ENCODE data around the gene AGAP1. TPM values are rescaled to one million over a fixed set of nuclear protein-coding genes. Genes with fewer than 3 reads are reported as not detected.

The AGAP1 gene
- polyA plus RNA-seq, 1 donor: 31.5 TPM

DNA sequence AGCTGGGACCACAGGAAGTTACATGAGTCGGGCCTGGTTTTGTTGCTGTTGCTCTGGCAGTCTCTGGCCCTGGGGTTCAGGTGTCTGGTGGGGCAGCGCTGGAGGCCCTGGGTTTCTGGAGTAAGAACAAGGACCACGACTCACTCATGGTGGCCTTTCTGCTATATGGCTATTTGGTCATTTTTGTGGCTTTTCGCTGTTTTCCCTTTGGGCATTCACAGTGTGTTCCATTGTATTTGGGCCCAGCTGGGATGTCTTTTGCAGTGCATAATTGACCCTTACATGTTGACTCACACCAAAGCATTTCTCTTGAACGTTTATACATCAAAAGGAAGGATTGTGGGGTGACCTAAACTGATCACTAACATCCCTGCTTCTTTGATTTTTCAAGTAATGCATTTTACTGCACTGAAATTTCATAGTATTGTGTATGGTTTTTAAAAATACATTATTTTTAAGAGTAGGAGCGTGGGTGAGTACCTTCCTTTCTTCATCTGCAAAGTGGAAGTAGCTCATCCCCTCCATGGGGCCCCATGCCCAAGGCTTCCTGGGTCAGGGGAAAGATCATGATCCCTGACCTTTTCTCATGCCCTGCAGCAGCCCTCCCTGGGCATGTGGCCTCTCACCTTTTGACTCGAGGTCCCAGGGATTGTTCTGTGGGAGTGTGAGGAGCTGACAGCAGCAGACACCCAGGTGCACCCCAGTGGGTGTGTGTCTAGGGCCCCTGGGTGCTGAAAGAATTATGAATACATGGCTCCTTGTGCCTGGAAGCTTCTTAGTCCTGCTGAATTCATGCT, 225.5 kb downstream of the AGAP1 start:
- DNase-seq: no peak

- no peak for DNase-seq
These were observed 227.8 kb downstream of the AGAP1 start for GRCh38 chr2:235721625-235722024.

- DNase-seq: no peak
These were observed 229.0 kb downstream of the AGAP1 start for GRCh38 chr2:235722869-235723268.

DNA sequence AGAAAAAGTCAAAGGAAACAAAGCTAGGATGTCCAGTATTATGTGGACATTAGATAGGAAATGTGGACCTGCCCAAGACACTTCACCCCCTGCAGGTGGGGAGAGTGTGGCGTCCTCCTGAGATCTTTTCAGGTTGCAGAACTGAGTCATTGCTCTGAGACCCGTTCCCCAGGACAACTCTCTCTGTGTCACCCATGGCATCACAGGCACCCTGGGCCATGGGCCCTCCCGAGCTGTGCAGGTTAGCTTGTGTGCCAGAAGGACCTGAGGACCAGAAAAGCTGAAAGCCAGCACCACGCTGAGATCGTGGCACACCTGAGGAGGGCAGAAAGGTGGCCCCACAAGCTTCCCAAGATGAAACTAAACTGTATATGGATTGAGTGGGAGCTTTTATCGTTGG, 229.5 kb downstream of the AGAP1 start:
- no peak for DNase-seq

DNA sequence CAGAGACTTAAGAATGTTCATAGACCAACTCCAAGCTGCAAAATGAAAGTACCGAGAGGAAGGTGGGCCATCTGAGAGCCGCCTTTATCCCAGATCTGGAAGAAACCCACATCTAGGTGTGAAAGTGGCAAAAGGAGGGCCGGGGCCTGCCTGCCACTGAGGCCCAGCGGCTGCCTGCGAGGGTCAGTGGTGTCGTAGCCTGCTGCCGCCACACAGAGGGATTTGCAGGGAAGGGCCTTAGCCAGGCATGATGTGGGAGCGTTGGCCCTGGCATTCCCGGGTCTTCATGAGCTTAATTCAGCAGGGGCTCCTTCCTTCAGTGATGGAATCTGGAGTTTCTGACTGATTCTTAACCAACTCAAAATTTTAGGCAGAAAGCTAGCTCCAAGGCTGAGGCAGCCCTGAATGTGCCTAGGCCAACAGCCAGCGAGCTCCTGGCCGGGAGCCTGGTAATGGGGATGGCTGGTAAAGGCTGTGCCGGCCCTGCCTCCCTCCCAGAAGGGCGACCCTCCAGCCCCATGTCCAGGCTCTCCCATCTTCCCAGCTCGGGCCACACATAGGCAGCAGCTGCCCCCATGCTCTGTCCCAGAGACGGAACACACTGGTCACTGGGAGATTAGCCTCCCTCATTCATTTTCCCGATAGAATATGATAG, 230.1 kb downstream of the AGAP1 start:
- DNase-seq: no peak

DNA sequence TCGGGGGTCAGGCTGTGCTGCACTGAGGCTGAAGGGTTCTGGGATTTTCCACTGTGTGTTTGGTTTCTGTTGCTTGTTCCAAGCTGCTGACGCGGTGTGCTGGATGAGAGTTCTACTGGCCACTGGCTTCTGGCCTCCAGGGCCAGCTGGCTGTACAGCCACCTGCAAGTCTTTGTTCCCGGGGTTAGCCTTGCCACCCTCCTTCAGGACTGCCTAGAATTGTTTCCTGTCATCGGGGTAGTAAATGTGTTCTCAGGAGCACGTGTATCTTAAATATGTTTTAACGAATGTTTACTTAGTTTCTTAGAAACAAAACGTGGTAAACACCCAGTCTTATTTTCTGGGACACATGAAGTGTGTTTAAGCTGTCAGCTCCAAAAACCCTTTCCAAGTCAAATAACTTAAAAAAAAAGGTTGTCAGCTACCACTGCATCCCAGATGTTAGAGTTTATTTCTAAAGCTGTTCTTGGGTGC, 231.2 kb downstream of the AGAP1 start:
- peak; percentile 91 for DNase-seq

DNA sequence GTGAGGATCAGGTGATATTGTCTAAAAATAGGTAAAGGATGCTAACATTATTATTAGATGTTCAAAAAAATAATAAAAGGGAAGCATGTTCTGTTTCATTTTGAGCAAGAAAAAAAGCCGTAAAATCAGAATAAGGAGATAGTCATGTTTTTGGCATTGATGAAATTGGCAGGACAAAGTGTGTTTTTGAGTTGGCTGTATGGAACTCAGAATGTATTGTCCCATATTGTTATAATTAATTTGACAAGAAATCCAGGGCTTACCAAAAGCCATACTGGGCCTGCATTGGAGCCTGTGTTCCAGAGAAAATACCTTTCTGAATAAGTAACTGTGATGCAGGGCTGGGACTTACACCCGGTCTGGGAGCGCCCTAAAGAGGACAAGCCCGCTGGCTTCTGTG, 232.0 kb downstream of the AGAP1 start:
- DNase-seq: peak; percentile 63

GRCh38 chr2:235726554-235726953, 232.7 kb downstream of the AGAP1 start:
- DNase-seq: no peak

DNA sequence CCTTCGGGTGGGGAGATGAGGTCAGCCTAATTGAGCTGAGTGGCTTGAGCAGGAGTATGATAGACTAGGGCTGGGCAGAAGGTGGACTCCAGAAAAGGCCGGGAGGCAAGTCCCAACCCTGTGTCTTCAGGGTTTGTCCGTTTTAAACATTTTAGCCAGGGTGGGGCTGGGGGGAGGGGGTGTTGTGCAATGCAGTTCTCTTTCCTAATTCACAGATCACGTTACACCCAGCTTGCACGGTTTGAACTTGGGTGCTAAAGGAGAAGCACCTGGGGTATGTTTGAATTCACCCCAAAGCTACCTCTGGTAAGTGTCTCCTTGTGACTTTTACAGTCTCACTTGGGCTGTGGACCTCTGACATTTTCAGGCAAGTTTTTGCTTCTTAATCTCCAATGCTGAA, 233.3 kb downstream of the AGAP1 start:
- DNase-seq: no peak

- no peak for DNase-seq
These were observed 234.3 kb downstream of the AGAP1 start for GRCh38 chr2:235727891-235728799.

DNA sequence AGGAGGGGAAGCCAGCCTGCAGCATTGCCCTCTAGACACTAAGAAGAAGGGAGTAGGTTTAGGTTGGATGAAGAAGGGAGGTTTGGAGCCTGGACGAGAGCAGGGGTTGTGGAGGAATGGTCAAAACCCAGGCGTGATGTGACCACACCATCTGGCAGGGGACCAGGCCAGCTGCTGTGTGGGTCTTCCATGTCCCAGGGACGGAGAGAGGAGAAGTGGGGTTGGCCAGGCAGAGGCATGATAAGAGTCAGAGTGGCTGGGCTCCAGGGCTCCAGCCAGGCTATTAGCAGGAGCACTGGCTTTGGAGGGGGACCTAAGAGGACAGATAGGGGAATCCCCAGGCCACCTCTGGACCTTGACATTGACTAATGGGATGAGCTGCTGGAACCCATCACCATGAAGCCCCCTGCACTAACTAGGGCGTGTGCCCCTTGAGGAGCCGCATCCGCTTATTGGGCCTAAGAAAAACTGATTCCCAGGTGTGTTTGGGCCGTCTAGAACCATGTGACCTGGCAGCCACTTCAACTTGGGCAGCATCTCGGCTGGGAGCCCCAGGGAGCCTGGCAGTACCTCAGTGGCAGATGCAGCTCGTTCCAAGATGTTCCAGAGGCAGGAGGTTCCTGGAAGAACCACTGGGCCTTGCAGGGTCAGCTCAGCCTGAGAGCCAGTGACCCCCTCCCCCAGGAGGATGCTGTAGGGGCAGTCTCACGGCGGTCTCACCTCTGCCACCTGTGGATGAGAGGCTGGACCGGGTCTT, 235.1 kb downstream of the AGAP1 start:
- DNase-seq: no peak

DNA sequence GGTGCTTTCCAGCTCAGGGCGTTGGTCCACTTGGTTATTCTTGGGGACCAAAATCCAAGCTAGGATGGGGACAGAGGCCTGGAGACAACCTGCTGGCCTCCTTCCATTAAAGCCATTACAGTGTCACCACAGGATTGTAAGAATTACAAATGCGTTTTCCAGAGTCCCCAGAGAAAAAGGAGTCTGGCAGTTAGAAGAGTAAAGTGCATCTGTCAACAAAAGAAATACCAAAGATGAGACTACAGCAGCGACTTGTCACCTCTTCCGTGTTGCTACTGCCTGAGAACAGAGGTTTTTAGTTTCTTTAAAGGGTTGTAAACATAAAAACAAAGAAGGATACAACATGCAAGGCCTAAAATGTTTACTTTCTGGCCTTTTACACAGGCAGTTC, 235.7 kb downstream of the AGAP1 start:
- DNase-seq: no peak

- DNase-seq: no peak
These were observed 236.3 kb downstream of the AGAP1 start for GRCh38 chr2:235730115-235730514.

GRCh38 chr2:235733761-235734160, 239.9 kb downstream of the AGAP1 start:
- no peak for DNase-seq

- DNase-seq: no peak
These were observed 240.3 kb downstream of the AGAP1 start for GRCh38 chr2:235734168-235734567.

- no peak for DNase-seq
These were observed 240.9 kb downstream of the AGAP1 start for GRCh38 chr2:235734688-235735231.

- DNase-seq: no peak
These were observed 243.6 kb downstream of the AGAP1 start for GRCh38 chr2:235737396-235737795.

- no peak for DNase-seq
These were observed 244.0 kb downstream of the AGAP1 start for GRCh38 chr2:235737840-235738239.

DNA sequence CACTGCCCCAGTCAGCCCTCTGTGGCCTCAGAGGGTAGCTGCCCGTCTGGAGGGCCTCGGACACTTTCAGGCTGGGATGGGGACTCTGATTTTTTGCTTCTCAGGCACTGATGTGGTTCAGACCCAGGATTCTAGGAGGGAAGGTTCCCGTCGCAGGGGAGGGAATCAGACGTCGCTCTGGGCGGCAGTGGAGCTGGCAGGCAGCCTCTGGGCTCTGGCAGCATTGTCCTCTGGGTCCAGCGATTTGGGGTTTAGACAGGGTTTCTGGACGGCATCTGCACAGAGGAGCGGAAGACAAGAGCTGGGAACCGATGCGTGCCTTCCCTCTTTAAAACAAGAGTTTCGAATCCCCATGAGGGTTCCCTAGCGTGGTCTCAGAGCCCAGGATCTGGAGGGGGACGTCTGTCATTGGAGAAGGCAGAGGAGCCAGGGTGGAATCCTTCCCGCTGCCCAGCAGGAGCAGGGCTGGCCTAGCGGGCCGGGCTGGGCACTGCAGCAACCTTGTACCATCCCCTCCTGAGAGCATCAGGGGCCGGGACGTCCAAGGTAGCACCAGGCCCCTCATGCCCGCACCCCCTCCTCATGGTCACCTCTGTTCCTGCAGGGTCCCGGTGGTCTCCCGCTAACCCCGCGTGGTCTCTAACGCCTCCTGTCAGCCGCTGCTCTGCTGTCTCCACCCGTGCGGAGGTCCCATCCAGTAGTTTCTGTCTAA, 246.0 kb downstream of the AGAP1 start:
- no peak for DNase-seq

GRCh38 chr2:235740821-235741220, 247.0 kb downstream of the AGAP1 start:
- no peak for DNase-seq

DNA sequence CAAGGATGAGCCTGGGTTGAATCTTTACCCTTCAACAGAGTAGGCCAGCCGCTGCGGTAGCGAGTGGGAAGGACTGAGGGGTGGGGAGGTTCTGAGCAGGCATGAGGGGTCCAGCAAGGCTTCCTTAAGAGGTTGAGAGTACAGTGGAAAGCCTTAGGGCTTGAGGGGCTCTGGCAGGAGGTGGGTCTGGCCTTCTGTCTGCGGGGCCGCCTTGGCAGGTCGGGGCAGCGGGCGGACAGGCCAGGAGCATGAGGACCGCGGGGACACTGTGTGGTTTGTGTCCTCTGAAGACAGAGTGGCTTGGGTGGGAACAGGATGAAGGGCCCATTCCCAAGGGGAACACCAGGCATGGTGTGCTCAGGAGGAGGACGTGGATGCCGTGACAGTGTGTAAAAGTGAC, 250.3 kb downstream of the AGAP1 start:
- no peak for DNase-seq
